HG03039 (cell line): ENCODE results near the gene NCKAP5.

Experiments used
- ATAC-seq: cut with Tn5 transposase; IDR thresholded peaks from one replicate; pipeline ENCODE4 v1.9.1; 2021; ENCODE audit warnings: mild to moderate bottlenecking, moderate library complexity; ENCODE audit not compliant: unreplicated experiment

The NCKAP5 gene

GRCh38 chr2:133568172-133568571, at the start of gene NCKAP5:
Gene NCKAP5, minus strand, starts transcription at chr2:133568463. Its CDS starts 50,937 bp downstream, at chr2:133517526.
- no peak for ATAC-seq

- no peak for ATAC-seq
Measured at GRCh38 chr2:133609664-133610063, 41.4 kb upstream of the NCKAP5 start.

GRCh38 chr2:133608291-133608690, 40.0 kb upstream of the NCKAP5 start:
- ATAC-seq, result no peak

GRCh38 chr2:133607679-133608078, 39.4 kb upstream of the NCKAP5 start:
- ATAC-seq, result no peak

GRCh38 chr2:133606616-133607015, 38.4 kb upstream of the NCKAP5 start:
- no peak for ATAC-seq

GRCh38 chr2:133605766-133606137, 37.5 kb upstream of the NCKAP5 start:
- ATAC-seq, result no peak

- no peak for ATAC-seq
Measured at GRCh38 chr2:133605011-133605765, 36.9 kb upstream of the NCKAP5 start.

- ATAC-seq, result no peak
Measured at GRCh38 chr2:133603109-133603508, 34.8 kb upstream of the NCKAP5 start.

GRCh38 chr2:133602538-133602937, 34.3 kb upstream of the NCKAP5 start:
- no peak for ATAC-seq

- ATAC-seq, result no peak
Measured at GRCh38 chr2:133600266-133600928, 32.1 kb upstream of the NCKAP5 start.

- no peak for ATAC-seq
Measured at GRCh38 chr2:133599811-133600210, 31.5 kb upstream of the NCKAP5 start.

- ATAC-seq, result no peak
Measured at GRCh38 chr2:133599211-133599803, 31.0 kb upstream of the NCKAP5 start.

- ATAC-seq, result no peak
Measured at GRCh38 chr2:133598769-133599168, 30.5 kb upstream of the NCKAP5 start.

- no peak for ATAC-seq
Measured at GRCh38 chr2:133596701-133597393, 28.6 kb upstream of the NCKAP5 start.

GRCh38 chr2:133591164-133591563, 22.9 kb upstream of the NCKAP5 start:
- ATAC-seq, result no peak

GRCh38 chr2:133589456-133589855, 21.2 kb upstream of the NCKAP5 start:
- no peak for ATAC-seq

- ATAC-seq, result no peak
Measured at GRCh38 chr2:133588144-133588543, 19.9 kb upstream of the NCKAP5 start.

GRCh38 chr2:133586978-133587377, 18.7 kb upstream of the NCKAP5 start:
- ATAC-seq, result no peak

- no peak for ATAC-seq
Measured at GRCh38 chr2:133581010-133581760, 12.9 kb upstream of the NCKAP5 start.

- ATAC-seq, result no peak
Measured at GRCh38 chr2:133579274-133579673, 11.0 kb upstream of the NCKAP5 start.

GRCh38 chr2:133576714-133577113, 8.5 kb upstream of the NCKAP5 start:
- no peak for ATAC-seq
